HFFc6 (cell line): Measurements from ENCODE around the gene MAOB. TPM values are rescaled to one million over a fixed set of nuclear protein-coding genes. Genes with fewer than 3 reads are reported as not detected.

Experiments used
- DNase-seq: peaks from one replicate; pipeline ENCODE4 v3.0.0-alpha.2; 2018
- H3K27ac Mint-ChIP-seq: 2 replicates; pipeline ENCODE4 v1.8.0; 2020; ENCODE audit warnings: mild to moderate bottlenecking, mixed read lengths
- H3K27me3 Mint-ChIP-seq: 2 replicates; pipeline ENCODE4 v1.8.0; 2021; ENCODE audit warnings: mild to moderate bottlenecking, moderate library complexity, mixed read lengths; ENCODE audit not compliant: insufficient read depth
- H3K36me3 Mint-ChIP-seq: 2 replicates; pipeline ENCODE4 v1.8.0; 2021; ENCODE audit warnings: low read depth, mixed read lengths
- H3K4me1 Mint-ChIP-seq: 2 replicates; pipeline ENCODE4 v1.8.0; 2020; ENCODE audit warnings: low read depth, mixed read lengths
- H3K4me3 Mint-ChIP-seq: 2 replicates; pipeline ENCODE4 v1.8.0; 2020; ENCODE audit warnings: mild to moderate bottlenecking, moderate library complexity, mixed read lengths
- H3K9me3 Mint-ChIP-seq: 2 replicates; pipeline ENCODE4 v1.8.0; 2020; ENCODE audit warnings: mild to moderate bottlenecking, mixed read lengths
- CTCF ChIP-seq: fragments of 200-600 bp; sonication (generic); IDR thresholded peaks from 2 replicates; pipeline ENCODE4 v1.5.0; 2021; ENCODE audit warnings: antibody characterized with exemption, mild to moderate bottlenecking
- total RNA-seq, 6 experiments: library from RNA; stranded (reverse); fragmentation: NEBNext Ultra II Directional; extraction: Animal tissue kit (Norgen Biotek cat#: 25700); gene quantifications; 2 replicates in 1 of 6; 3 replicates in 5 of 6; pipeline ENCODE4 v1.2.3, GENCODE V29; 2021

The MAOB gene
- total RNA-seq, 6 experiments from 2014 or later, result not detected

- H3K36me3 Mint-ChIP-seq, result no peaks in the 10 kb centered on the region
- no peak for DNase-seq
- H3K27me3 Mint-ChIP-seq, result no peaks in the 10 kb centered on the region
- H3K4me1 Mint-ChIP-seq, result no peaks in the 10 kb centered on the region
- TF ChIP-seq CTCF, result no peak
- no peak overlapping the region for H3K4me3 Mint-ChIP-seq
- H3K9me3 Mint-ChIP-seq, result no peaks in the 10 kb centered on the region
- H3K27ac Mint-ChIP-seq, result no peak overlapping the region
Measured at GRCh38 chrX:43745938-43746721, 136.1 kb downstream of the MAOB start.

- DNase-seq, result no peak
- no peaks in the 10 kb centered on the region for H3K27me3 Mint-ChIP-seq
- no peaks in the 10 kb centered on the region for H3K9me3 Mint-ChIP-seq
- no peaks in the 10 kb centered on the region for H3K4me1 Mint-ChIP-seq
- H3K27ac Mint-ChIP-seq, result no peak overlapping the region
- no peak for TF ChIP-seq CTCF
- no peak overlapping the region for H3K4me3 Mint-ChIP-seq
- H3K36me3 Mint-ChIP-seq, result no peaks in the 10 kb centered on the region
Measured at GRCh38 chrX:43744284-43744683, 138.0 kb downstream of the MAOB start.

- H3K9me3 Mint-ChIP-seq, result no peaks in the 10 kb centered on the region
- H3K27ac Mint-ChIP-seq, result no peak overlapping the region
- H3K36me3 Mint-ChIP-seq, result no peaks in the 10 kb centered on the region
- no peak for TF ChIP-seq CTCF
- H3K4me1 Mint-ChIP-seq, result no peaks in the 10 kb centered on the region
- no peak for DNase-seq
- H3K27me3 Mint-ChIP-seq, result no peaks in the 10 kb centered on the region
- H3K4me3 Mint-ChIP-seq, result no peak overlapping the region
Measured at GRCh38 chrX:43743100-43743822, 139.0 kb downstream of the MAOB start.

GRCh38 chrX:43741843-43742573, 140.2 kb downstream of the MAOB start:
- no peaks in the 10 kb centered on the region for H3K9me3 Mint-ChIP-seq
- H3K4me1 Mint-ChIP-seq, result no peaks in the 10 kb centered on the region
- no peak for TF ChIP-seq CTCF
- DNase-seq, result no peak
- no peak overlapping the region for H3K4me3 Mint-ChIP-seq
- H3K36me3 Mint-ChIP-seq, result no peaks in the 10 kb centered on the region
- H3K27ac Mint-ChIP-seq, result no peak overlapping the region
- H3K27me3 Mint-ChIP-seq, result no peaks in the 10 kb centered on the region

GRCh38 chrX:43735957-43736356, 146.3 kb downstream of the MAOB start:
- Mint-ChIP-seq H3K9me3 (0 out of 2 replicates have a peak, but pooled peaks cover 4% of the 10 kb centered on the region), H3K4me1 (no peaks in the 10 kb centered on the region), H3K27ac (no peak overlapping the region), H3K4me3 (no peak overlapping the region), H3K27me3 (no peaks in the 10 kb centered on the region), H3K36me3 (no peaks in the 10 kb centered on the region)
- no peak for TF ChIP-seq CTCF
- no peak for DNase-seq
